Glomerular endothelial cell (primary cell): ENCODE measurements around the gene CTDP1. TPM values are rescaled to one million over a fixed set of nuclear protein-coding genes. Genes with fewer than 3 reads are reported as not detected.

ENCODE experiments used
- DNase-seq: peaks from one replicate; pipeline ENCODE4 v3.0.0-alpha.2; 2011; ENCODE audit warnings: low read depth, low spot score; ENCODE audit errors: extremely low read depth
- total RNA-seq: library from RNA; depleted of rRNA; stranded (reverse); fragments of >200 nt; gene quantifications from 2 replicates; pipeline ENCODE4 v1.2.3, GENCODE V29; 2015

CTDP1 gene
- total RNA-seq, 1 donor from 2014 or later: 34.1 TPM

GRCh38 chr18:79754022-79754761, 74.6 kb downstream of the CTDP1 start:
- DNase-seq: no peak

- DNase-seq: no peak
Measured at GRCh38 chr18:79754831-79755351, 75.3 kb downstream of the CTDP1 start.

- no peak for DNase-seq
Measured at GRCh38 chr18:79755496-79756142, 76.0 kb downstream of the CTDP1 start.

- DNase-seq: no peak
Measured at GRCh38 chr18:79756143-79756500, 76.5 kb downstream of the CTDP1 start.

GRCh38 chr18:79756826-79757225, 77.2 kb downstream of the CTDP1 start:
- no peak for DNase-seq

- DNase-seq: no peak
Measured at GRCh38 chr18:79760348-79760747, 80.7 kb downstream of the CTDP1 start.

GRCh38 chr18:79760881-79761280, 81.3 kb downstream of the CTDP1 start:
- no peak for DNase-seq

GRCh38 chr18:79763407-79763806, 83.8 kb downstream of the CTDP1 start:
- no peak for DNase-seq

- DNase-seq: no peak
Measured at GRCh38 chr18:79764131-79764530, 84.5 kb downstream of the CTDP1 start.

GRCh38 chr18:79765491-79766245, 86.1 kb downstream of the CTDP1 start:
- DNase-seq: no peak

GRCh38 chr18:79766308-79766707, 86.7 kb downstream of the CTDP1 start:
- DNase-seq: no peak

- DNase-seq: no peak
Measured at GRCh38 chr18:79768745-79769144, 89.1 kb downstream of the CTDP1 start.

GRCh38 chr18:79769698-79770500, 90.3 kb downstream of the CTDP1 start:
- DNase-seq: no peak

GRCh38 chr18:79770501-79770815, 90.9 kb downstream of the CTDP1 start:
- no peak for DNase-seq

- DNase-seq: no peak
Measured at GRCh38 chr18:79770826-79771225, 91.2 kb downstream of the CTDP1 start.

GRCh38 chr18:79771446-79772107, 92.0 kb downstream of the CTDP1 start:
- no peak for DNase-seq

GRCh38 chr18:79772108-79772864, 92.7 kb downstream of the CTDP1 start:
- DNase-seq: no peak

GRCh38 chr18:79772865-79773696, 93.5 kb downstream of the CTDP1 start:
- DNase-seq: no peak

GRCh38 chr18:79774111-79774510, 94.5 kb downstream of the CTDP1 start:
- no peak for DNase-seq
